Osteocyte (in vitro differentiated cells): Measurements from ENCODE around the gene EFCAB14. TPM values are rescaled to one million over a fixed set of nuclear protein-coding genes. Genes with fewer than 3 reads are reported as not detected.

ENCODE experiments used
- DNase-seq: peaks from one replicate; pipeline ENCODE4 v3.0.0; 2021; ENCODE audit warnings: mixed read lengths; ENCODE audit not compliant: unreplicated experiment; ENCODE audit errors: extremely low spot score
- H3K27ac Mint-ChIP-seq: one replicate; pipeline ENCODE4 v1.8.0; 2021; ENCODE audit warnings: mild to moderate bottlenecking, mixed read lengths; ENCODE audit not compliant: unreplicated experiment
- H3K27me3 Mint-ChIP-seq: one replicate; pipeline ENCODE4 v1.8.0; 2021; ENCODE audit warnings: mixed read lengths; ENCODE audit not compliant: unreplicated experiment
- H3K36me3 Mint-ChIP-seq: one replicate; pipeline ENCODE4 v1.8.0; 2021; ENCODE audit warnings: mixed read lengths; ENCODE audit not compliant: unreplicated experiment
- H3K4me1 Mint-ChIP-seq: one replicate; pipeline ENCODE4 v1.8.0; 2021; ENCODE audit warnings: mixed read lengths; ENCODE audit not compliant: unreplicated experiment
- H3K4me3 Mint-ChIP-seq: one replicate; pipeline ENCODE4 v1.8.0; 2021; ENCODE audit warnings: mild to moderate bottlenecking, moderate library complexity, mixed read lengths; ENCODE audit not compliant: unreplicated experiment
- H3K9me3 Mint-ChIP-seq: one replicate; pipeline ENCODE4 v1.8.0; 2021; ENCODE audit warnings: mixed read lengths; ENCODE audit not compliant: unreplicated experiment
- total RNA-seq: library from RNA; stranded (reverse); gene quantifications from 2 replicates; pipeline ENCODE4 v1.2.1, GENCODE V29; 2021
- TF ChIP-seq, protein P1 (sequence below): fragments of 200-600 bp; sonication (generic); IDR thresholded peaks from 2 replicates; pipeline ENCODE4 v1.5.0; 2021; ENCODE audit warnings: antibody characterized with exemption, mild to moderate bottlenecking, moderate library complexity

EFCAB14 gene
- total RNA-seq, 1 donor from 2014 or later: 57.6 TPM

DNA sequence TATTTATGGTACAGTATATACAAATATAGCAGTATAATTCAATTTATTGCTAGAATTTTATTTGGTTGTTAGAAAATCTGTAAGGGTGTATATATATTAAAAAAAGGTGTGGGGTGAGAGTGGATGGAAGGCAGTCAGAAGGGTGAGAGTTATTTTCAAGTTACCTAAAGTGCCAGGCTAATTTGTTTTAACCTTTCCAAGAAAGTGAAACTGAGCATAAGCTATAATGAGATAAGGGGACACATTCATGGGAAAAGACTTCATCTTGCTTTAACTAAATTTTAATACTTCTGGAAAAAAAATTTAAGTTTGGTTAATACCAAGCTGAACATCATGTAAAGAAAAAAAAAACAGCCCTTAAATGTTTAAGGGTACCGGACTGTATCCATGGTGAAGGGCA is 42.4 kb downstream of the EFCAB14 start:
- no peak for DNase-seq
- Mint-ChIP-seq H3K9me3 (no peaks in the 10 kb centered on the region), H3K27ac (no peak overlapping the region), H3K4me1 (no peaks in the 10 kb centered on the region), H3K36me3 (peaks cover 35% of the 10 kb centered on the region), H3K27me3 (no peaks in the 10 kb centered on the region), H3K4me3 (no peak overlapping the region)
- TF ChIP-seq, protein P1, sequence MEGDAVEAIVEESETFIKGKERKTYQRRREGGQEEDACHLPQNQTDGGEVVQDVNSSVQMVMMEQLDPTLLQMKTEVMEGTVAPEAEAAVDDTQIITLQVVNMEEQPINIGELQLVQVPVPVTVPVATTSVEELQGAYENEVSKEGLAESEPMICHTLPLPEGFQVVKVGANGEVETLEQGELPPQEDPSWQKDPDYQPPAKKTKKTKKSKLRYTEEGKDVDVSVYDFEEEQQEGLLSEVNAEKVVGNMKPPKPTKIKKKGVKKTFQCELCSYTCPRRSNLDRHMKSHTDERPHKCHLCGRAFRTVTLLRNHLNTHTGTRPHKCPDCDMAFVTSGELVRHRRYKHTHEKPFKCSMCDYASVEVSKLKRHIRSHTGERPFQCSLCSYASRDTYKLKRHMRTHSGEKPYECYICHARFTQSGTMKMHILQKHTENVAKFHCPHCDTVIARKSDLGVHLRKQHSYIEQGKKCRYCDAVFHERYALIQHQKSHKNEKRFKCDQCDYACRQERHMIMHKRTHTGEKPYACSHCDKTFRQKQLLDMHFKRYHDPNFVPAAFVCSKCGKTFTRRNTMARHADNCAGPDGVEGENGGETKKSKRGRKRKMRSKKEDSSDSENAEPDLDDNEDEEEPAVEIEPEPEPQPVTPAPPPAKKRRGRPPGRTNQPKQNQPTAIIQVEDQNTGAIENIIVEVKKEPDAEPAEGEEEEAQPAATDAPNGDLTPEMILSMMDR: no peak

DNA sequence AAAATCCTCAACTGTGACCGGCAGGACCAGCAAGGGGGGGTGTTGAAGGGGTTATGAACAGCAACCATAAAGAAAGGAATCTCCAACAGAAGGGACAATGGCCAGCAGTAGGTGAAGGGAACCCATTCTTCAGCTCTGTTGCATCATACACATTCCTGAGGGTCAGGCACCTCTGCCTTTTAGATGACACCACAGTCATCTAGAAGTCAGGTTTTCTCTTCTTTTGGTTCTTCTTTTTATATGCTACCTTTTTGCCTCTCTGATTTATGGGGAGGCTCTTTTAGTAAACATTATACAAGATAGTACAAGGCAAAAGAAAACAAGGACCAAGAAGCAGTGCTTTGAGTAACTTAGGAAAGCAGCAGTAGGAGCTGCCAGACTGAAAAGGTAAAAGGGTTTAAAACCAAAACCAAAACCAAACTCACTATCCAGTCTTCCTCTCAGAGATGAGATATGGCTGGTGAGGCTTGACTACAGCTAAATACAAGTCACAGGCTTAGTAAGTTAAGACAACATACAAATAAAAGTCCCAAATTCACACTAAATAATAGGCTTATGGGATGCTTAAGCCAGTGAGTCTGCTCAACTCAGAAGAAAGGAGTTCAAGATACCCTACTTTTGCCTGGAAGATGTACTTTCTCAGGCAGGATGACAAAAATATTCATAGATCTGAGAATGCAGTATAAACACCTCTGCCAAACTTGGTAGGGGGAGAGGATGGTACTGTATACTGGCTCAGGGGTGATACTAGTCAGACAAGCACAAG is 43.2 kb downstream of the EFCAB14 start:
- H3K36me3 Mint-ChIP-seq: peaks cover 34% of the 10 kb centered on the region
- DNase-seq: no peak
- TF ChIP-seq, protein P1: no peak
- no peak overlapping the region for H3K27ac Mint-ChIP-seq
- H3K27me3 Mint-ChIP-seq: no peaks in the 10 kb centered on the region
- no peaks in the 10 kb centered on the region for H3K4me1 Mint-ChIP-seq
- H3K4me3 Mint-ChIP-seq: no peak overlapping the region
- H3K9me3 Mint-ChIP-seq: no peaks in the 10 kb centered on the region

DNA sequence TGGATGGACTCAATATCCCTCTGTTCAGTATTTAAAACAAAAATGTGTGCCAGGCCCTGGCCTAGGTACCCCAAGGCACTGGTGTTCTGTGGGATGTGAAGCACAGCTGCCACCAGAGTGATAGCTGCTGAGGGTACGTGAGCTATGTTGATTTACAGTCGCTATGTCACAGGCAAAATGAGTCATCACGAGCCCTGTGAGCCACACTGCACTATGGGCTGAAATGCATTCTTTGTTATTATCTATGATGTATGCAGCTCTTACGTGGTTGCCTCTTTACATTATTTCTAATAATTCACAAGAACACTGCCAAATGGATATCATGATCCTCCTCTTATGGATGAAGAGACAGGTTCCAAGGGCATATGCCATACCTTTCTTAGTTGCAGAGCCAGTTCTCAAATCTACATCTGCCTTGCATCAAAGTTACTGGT is 45.1 kb downstream of the EFCAB14 start:
- no peak overlapping the region for H3K27ac Mint-ChIP-seq
- no peaks in the 10 kb centered on the region for H3K27me3 Mint-ChIP-seq
- no peak overlapping the region for H3K4me3 Mint-ChIP-seq
- DNase-seq: no peak
- peaks cover 21% of the 10 kb centered on the region for H3K36me3 Mint-ChIP-seq
- H3K4me1 Mint-ChIP-seq: no peaks in the 10 kb centered on the region
- H3K9me3 Mint-ChIP-seq: no peaks in the 10 kb centered on the region
- TF ChIP-seq, protein P1: no peak

DNA sequence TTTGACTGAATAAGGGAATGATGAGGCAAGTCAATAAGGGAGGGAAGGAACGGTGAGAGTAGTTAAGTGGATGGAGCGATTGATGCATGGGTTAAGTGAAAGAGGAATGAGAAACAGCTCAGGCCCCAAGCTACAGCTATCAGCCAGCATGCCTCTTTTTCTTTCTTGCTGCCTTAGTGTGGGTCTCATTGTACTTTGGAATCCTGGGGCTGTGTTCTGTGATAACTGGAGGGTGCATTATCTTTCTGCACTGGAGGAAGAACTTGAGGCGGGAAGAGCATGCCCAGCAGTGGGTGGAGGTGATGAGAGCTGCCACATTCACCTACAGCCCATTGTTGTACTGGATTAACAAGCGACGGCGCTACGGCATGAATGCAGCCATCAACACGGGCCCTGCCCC is 46.2 kb downstream of the EFCAB14 start:
- Mint-ChIP-seq H3K36me3 (peaks cover 12% of the 10 kb centered on the region), H3K4me3 (no peak overlapping the region), H3K9me3 (no peaks in the 10 kb centered on the region), H3K27me3 (no peaks in the 10 kb centered on the region), H3K4me1 (no peaks in the 10 kb centered on the region), H3K27ac (no peak overlapping the region)
- no peak for DNase-seq
- TF ChIP-seq, protein P1: no peak

DNA sequence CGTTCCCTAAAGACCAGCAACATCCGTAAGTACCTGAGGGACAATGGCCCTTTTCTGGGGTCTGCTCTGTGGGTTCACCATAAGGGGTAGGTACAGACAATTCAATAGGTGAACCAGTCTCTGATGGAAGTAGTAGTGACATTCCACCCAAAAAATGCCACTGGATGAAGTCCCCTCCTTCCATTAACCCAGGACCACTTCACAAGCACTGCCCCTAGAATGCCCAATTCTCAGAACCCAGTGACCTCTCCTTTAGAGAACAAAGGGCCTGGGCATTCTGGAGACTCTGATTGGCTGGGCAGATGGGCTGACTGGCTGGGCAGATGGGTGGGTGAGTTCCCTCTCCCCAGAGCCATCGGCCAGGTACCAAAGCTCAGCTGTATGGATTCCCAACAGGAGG is 47.4 kb downstream of the EFCAB14 start, which contains the start of gene TEX38:
TSS of gene TEX38 (plus strand) at position 301 of the 400 bp plus-strand sequence. CDS start at position 382, 81 bp downstream.
- no peak within 1 kb of the TSS for H3K27ac Mint-ChIP-seq
- no peak for DNase-seq

More for the DNA sequence above, 47.4 kb downstream of the EFCAB14 start, which contains the start of gene TEX38:
- no peak within 1 kb of the TSS for H3K4me3 Mint-ChIP-seq
- peaks cover 11% of the 10 kb centered on the region for H3K4me1 Mint-ChIP-seq
- H3K27me3 Mint-ChIP-seq: no peaks in the 10 kb centered on the region
- TF ChIP-seq, protein P1: no peak
- peaks cover 7% of the 10 kb centered on the region for H3K36me3 Mint-ChIP-seq
- H3K9me3 Mint-ChIP-seq: no peaks in the 10 kb centered on the region
